ENCODE results near the gene NFIA. TPM values are rescaled to one million over a fixed set of nuclear protein-coding genes. Genes with fewer than 3 reads are reported as not detected.

The NFIA gene
- total RNA-seq, 1 donor from 2014 or later: 68.1 TPM

- peak; percentile 90 for DNase-seq
These were observed 101.2 kb downstream of the NFIA start for GRCh38 chr1:61183471-61184039.

GRCh38 chr1:61184040-61184713 lies 101.8 kb downstream of the NFIA start:
- DNase-seq: peak; percentile 98

GRCh38 chr1:61184714-61185106 lies 102.3 kb downstream of the NFIA start:
- no peak for DNase-seq

GRCh38 chr1:61186753-61187152 lies 104.4 kb downstream of the NFIA start:
- DNase-seq: no peak

- no peak for DNase-seq
These were observed 105.2 kb downstream of the NFIA start for GRCh38 chr1:61187352-61188086.

GRCh38 chr1:61190153-61190552 lies 107.8 kb downstream of the NFIA start:
- DNase-seq: peak; percentile 71

GRCh38 chr1:61190618-61191432 lies 108.5 kb downstream of the NFIA start:
- peak; percentile 44 for DNase-seq

GRCh38 chr1:61191433-61191720 lies 109.0 kb downstream of the NFIA start:
- no peak for DNase-seq

- no peak for DNase-seq
These were observed 110.4 kb downstream of the NFIA start for GRCh38 chr1:61192663-61193330.

GRCh38 chr1:61193808-61194207 lies 111.4 kb downstream of the NFIA start:
- DNase-seq: no peak

- no peak for DNase-seq
These were observed 116.2 kb downstream of the NFIA start for GRCh38 chr1:61198554-61198953.

- no peak for DNase-seq
These were observed 118.7 kb downstream of the NFIA start for GRCh38 chr1:61201035-61201434.

GRCh38 chr1:61202854-61203598 lies 120.7 kb downstream of the NFIA start:
- DNase-seq: peak; percentile 79

GRCh38 chr1:61204528-61204927 lies 122.2 kb downstream of the NFIA start:
- no peak for DNase-seq

GRCh38 chr1:61207416-61207815 lies 125.1 kb downstream of the NFIA start:
- no peak for DNase-seq

- no peak for DNase-seq
These were observed 125.8 kb downstream of the NFIA start for GRCh38 chr1:61208172-61208571.

GRCh38 chr1:61208831-61209230 lies 126.5 kb downstream of the NFIA start:
- no peak for DNase-seq

GRCh38 chr1:61210435-61211154 lies 128.2 kb downstream of the NFIA start:
- no peak for DNase-seq

GRCh38 chr1:61213245-61214011 lies 131.1 kb downstream of the NFIA start:
- no peak for DNase-seq

GRCh38 chr1:61215119-61215518 lies 132.8 kb downstream of the NFIA start:
- no peak for DNase-seq
